Measurements from ENCODE around the gene DENND1A.

DNA sequence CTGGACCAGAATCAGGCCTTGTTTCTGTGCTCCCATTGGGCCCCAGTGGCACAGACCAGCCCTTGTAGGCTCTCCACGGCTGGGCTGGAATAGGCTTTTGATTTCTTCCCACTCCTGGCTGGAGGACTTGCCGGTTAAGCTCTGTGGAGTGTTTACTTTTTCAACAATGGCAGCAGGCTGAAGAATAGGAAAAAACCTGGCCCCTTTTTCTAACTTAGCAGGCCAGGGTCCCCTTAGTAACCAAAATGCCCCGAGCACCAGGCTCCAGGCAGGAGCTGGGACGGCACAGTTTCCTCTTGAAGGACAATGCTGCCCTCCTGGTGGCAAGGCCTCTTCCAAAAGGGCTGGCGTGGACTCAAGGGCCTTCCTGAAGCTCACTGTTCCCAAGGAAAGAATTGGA, 343.7 kb downstream of the DENND1A start:
- TF ChIP-seq, protein P1, sequence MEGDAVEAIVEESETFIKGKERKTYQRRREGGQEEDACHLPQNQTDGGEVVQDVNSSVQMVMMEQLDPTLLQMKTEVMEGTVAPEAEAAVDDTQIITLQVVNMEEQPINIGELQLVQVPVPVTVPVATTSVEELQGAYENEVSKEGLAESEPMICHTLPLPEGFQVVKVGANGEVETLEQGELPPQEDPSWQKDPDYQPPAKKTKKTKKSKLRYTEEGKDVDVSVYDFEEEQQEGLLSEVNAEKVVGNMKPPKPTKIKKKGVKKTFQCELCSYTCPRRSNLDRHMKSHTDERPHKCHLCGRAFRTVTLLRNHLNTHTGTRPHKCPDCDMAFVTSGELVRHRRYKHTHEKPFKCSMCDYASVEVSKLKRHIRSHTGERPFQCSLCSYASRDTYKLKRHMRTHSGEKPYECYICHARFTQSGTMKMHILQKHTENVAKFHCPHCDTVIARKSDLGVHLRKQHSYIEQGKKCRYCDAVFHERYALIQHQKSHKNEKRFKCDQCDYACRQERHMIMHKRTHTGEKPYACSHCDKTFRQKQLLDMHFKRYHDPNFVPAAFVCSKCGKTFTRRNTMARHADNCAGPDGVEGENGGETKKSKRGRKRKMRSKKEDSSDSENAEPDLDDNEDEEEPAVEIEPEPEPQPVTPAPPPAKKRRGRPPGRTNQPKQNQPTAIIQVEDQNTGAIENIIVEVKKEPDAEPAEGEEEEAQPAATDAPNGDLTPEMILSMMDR (IDR thresholded peaks at IDR 0.05): no peak
- TF ChIP-seq POLR2A (IDR thresholded peaks at IDR 0.05) (no peak), POLR2AphosphoS5 (IDR thresholded peaks at IDR 0.05) (no peak), EP300 (IDR thresholded peaks at IDR 0.05) (no peak)
